GM23248 (cell line): ENCODE measurements around the gene PTHLH. TPM values are rescaled to one million over a fixed set of nuclear protein-coding genes. Genes with fewer than 3 reads are reported as not detected.

Experiments used
- DNase-seq: peaks from one replicate; pipeline ENCODE4 v3.0.0-alpha.2; 2015
- H2AFZ ChIP-seq: fragments of 200-600 bp; sonication (generic); 2 replicates; pipeline ENCODE4 v1.6.1; 2016; ENCODE audit warnings: antibody characterized with exemption
- H3F3A ChIP-seq: fragments of 200-600 bp; sonication (generic); 2 replicates; pipeline ENCODE4 v1.6.1; 2016; ENCODE audit warnings: mild to moderate bottlenecking, antibody characterized with exemption, mixed run types; ENCODE audit not compliant: insufficient read depth
- H3K27ac ChIP-seq: fragments of 200-600 bp; sonication (generic); 2 replicates; pipeline ENCODE4 v1.5.1; 2016; ENCODE audit warnings: mild to moderate bottlenecking
- H3K27me3 ChIP-seq: fragments of 200-600 bp; sonication (generic); replicated peaks from 2 replicates; pipeline ENCODE4 v1.6.1; 2016; ENCODE audit warnings: mild to moderate bottlenecking; ENCODE audit not compliant: insufficient read depth
- H3K36me3 ChIP-seq: fragments of 200-600 bp; sonication (generic); 2 replicates; pipeline ENCODE4 v1.6.1; 2016; ENCODE audit warnings: low read depth, mild to moderate bottlenecking
- H3K4me1 ChIP-seq: fragments of 200-600 bp; sonication (generic); 2 replicates; pipeline ENCODE4 v1.6.1; 2016; ENCODE audit warnings: mild to moderate bottlenecking; ENCODE audit not compliant: insufficient read depth
- H3K4me2 ChIP-seq: fragments of 200-600 bp; sonication (generic); one replicate; pipeline ENCODE4 v1.6.1; 2016; ENCODE audit warnings: mild to moderate bottlenecking; ENCODE audit not compliant: unreplicated experiment
- H3K4me3 ChIP-seq: fragments of 200-600 bp; sonication (generic); 2 replicates; pipeline ENCODE4 v1.5.1; 2016; ENCODE audit warnings: mild to moderate bottlenecking
- H3K79me2 ChIP-seq: fragments of 200-600 bp; sonication (generic); 2 replicates; pipeline ENCODE4 v1.6.1; 2016; ENCODE audit warnings: mild to moderate bottlenecking; ENCODE audit not compliant: insufficient read depth
- H3K9ac ChIP-seq: fragments of 200-600 bp; sonication (generic); 2 replicates; pipeline ENCODE4 v1.6.1; 2016; ENCODE audit warnings: mild to moderate bottlenecking
- H3K9me2 ChIP-seq: fragments of 200-600 bp; sonication (generic); 2 replicates; pipeline ENCODE4 v1.6.1; 2016; ENCODE audit warnings: mixed run types, mild to moderate bottlenecking, moderate library complexity; ENCODE audit not compliant: insufficient read depth
- H3K9me3 ChIP-seq: fragments of 200-600 bp; sonication (generic); one replicate; pipeline ENCODE4 v1.6.1; 2017; ENCODE audit warnings: low read depth
- H4K20me1 ChIP-seq: fragments of 200-600 bp; sonication (generic); 2 replicates; pipeline ENCODE4 v1.6.0; 2016; ENCODE audit not compliant: insufficient read depth
- EZH2 ChIP-seq: fragments of 200-600 bp; sonication (generic); IDR thresholded peaks from 2 replicates; pipeline ENCODE4 v1.6.1; 2018; ENCODE audit warnings: antibody characterized with exemption, mild to moderate bottlenecking; ENCODE audit not compliant: insufficient read depth, poor library complexity, severe bottlenecking
- EZH2phosphoT487 ChIP-seq: fragments of 200-600 bp; sonication (generic); IDR thresholded peaks from 2 replicates; pipeline ENCODE4 v1.6.1; 2018; ENCODE audit warnings: antibody characterized with exemption, moderate library complexity, mild to moderate bottlenecking, low read depth; ENCODE audit not compliant: insufficient read depth
- WGBS, 2 experiments: methylation state at CpG; one replicate each; pipeline ENCODE4 v1.1.6; 2015 to 2017; ENCODE audit warnings: low lambda C conversion rate in 2 of 2, low coverage in 1 of 2; ENCODE audit errors: missing lambda C conversion rate in 2 of 2; 5-methylcytosine and 5-hydroxymethylcytosine counted together
- in situ Hi-C: fragments of 300-500 bp; cut with MboI; formaldehyde crosslinking; loops from 2 replicates; pipeline ENCODE4 v1.15.0; 2020
- polyA plus RNA-seq: library from polyadenylated mRNA; unstranded; fragments of >200 nt; fragmentation: Nextera tagmentation; extraction: Ambion mirVana; gene quantifications from 2 replicates; pipeline ENCODE4 v1.2.1, GENCODE V29; 2016
- total RNA-seq: library from RNA; depleted of rRNA; stranded (reverse); fragments of >200 nt; shearing (Covaris generic); gene quantifications from 2 replicates; pipeline ENCODE4 v1.2.3, GENCODE V29; 2014

The PTHLH gene
- total and polyA plus RNA-seq, 2 experiments from 2014 or later = 4.7 to 6.4 TPM

DNA sequence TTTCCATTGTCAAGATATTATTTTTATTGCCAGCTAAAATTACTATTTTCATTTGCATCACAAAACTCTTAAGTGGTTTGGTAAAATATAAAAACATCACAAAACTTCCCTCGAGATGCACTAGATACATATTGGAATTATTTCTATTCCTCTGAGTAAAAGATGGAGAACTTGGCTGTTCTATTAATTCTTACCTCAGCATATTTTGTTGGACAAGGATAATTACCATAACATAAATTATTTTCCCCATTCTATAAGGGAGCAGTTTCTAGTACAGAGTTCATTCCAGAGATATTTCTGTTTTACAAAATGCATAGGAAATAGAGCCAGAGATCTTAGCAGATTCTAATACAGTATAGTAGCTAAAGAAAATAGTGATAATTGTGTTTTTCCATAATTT, 42.6 kb upstream of the PTHLH start:
- Histone ChIP-seq H3K36me3 (no peaks in the 10 kb centered on the region), H3K27ac (no peak overlapping the region), H3K9ac (no peak overlapping the region), H3K4me2 (no peak overlapping the region), H3K79me2 (no peaks in the 10 kb centered on the region), H2AFZ (no peak overlapping the region), H3F3A (no peaks in the 10 kb centered on the region), H3K4me3 (no peak overlapping the region), H3K9me3 (no peaks in the 10 kb centered on the region), H3K4me1 (no peaks in the 10 kb centered on the region), H3K27me3 (no peaks in the 10 kb centered on the region), H4K20me1 (no peaks in the 10 kb centered on the region), H3K9me2 (no peaks in the 10 kb centered on the region; the same call in 1 of the 2 replicates)
- no peak for DNase-seq
- in situ Hi-C loops = no loop called here
- no peak for TF ChIP-seq EZH2phosphoT487
- TF ChIP-seq EZH2 = no peak
- WGBS, 2 experiments = 48 to 56% methylated on average over 1 of the region's 1 CpG

DNA sequence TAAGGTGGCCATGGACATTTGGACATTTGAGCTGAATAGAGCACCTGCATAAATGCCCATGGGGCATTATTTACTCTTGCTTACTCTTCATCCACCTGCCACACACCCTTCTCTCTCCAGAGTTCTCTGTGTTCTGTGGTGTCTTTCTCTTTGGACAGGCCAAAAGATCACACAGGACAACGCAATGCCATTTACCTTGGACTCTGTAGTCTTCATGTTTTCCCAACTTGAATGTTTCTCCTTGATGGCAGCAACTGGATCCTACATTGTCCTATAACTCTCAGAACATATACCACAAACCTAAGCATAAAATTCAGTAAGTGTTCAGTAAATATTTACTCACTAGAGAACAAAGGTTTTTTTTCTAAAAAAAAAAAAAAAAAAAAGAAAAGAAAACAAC, 41.7 kb upstream of the PTHLH start:
- H4K20me1 ChIP-seq = no peaks in the 10 kb centered on the region
- H3K9ac ChIP-seq = no peak overlapping the region
- no peaks in the 10 kb centered on the region; the same call in 1 of the 2 replicates for H3K9me2 ChIP-seq
- in situ Hi-C loops = no loop called here
- no peak overlapping the region for H3K4me3 ChIP-seq
- H3F3A ChIP-seq = no peaks in the 10 kb centered on the region
- H3K9me3 ChIP-seq = no peaks in the 10 kb centered on the region
- H3K4me1 ChIP-seq = no peaks in the 10 kb centered on the region
- no peak for DNase-seq
- H2AFZ ChIP-seq = no peak overlapping the region
- H3K36me3 ChIP-seq = no peaks in the 10 kb centered on the region
- no peak overlapping the region for H3K27ac ChIP-seq
- TF ChIP-seq EZH2phosphoT487 = no peak
- TF ChIP-seq EZH2 = no peak
- H3K79me2 ChIP-seq = no peaks in the 10 kb centered on the region
- WGBS, 2 experiments = 73 to 75% methylated on average over 1 of the region's 1 CpG
- no peak overlapping the region for H3K4me2 ChIP-seq
- no peaks in the 10 kb centered on the region for H3K27me3 ChIP-seq

DNA sequence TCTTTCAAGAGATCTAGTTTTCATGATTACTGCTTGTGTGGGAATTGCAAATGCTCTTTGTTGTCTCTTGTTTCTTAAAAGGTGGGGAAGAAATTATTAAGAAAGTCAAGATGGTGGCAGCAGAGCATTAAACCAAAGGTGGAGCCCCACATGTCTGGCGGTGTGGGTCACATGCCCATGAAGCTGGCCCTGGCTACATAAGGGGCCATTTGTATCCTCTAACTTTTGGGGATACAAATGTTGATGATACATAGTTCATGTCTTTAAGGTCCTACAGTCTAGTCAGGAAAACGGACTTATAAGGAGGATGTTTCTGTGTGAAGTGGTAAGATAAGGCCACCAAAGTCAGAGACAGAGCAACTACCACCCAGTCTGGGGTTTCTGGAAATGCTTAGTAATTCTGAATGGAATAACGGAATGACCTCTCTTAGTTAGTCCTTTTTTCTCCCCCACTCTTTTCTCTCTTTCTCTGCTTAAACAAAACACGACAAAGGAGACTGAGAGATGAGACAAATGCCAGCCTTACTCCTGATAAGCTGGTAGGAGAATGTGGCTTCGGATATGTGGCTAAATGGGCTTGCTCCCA, 39.9 kb upstream of the PTHLH start:
- Histone ChIP-seq H3K79me2 (no peaks in the 10 kb centered on the region), H3K9me2 (no peaks in the 10 kb centered on the region; the same call in 1 of the 2 replicates), H3K27me3 (no peaks in the 10 kb centered on the region), H3K9ac (no peak overlapping the region), H4K20me1 (no peaks in the 10 kb centered on the region), H3K27ac (no peak overlapping the region), H3K9me3 (no peaks in the 10 kb centered on the region), H2AFZ (no peak overlapping the region), H3K4me2 (no peak overlapping the region), H3F3A (no peaks in the 10 kb centered on the region), H3K36me3 (no peaks in the 10 kb centered on the region), H3K4me3 (no peak overlapping the region), H3K4me1 (no peaks in the 10 kb centered on the region)
- in situ Hi-C loops = no loop called here
- DNase-seq = no peak
- TF ChIP-seq EZH2phosphoT487 = no peak
- 68 to 71% methylated on average over 5 of the region's 5 CpGs for WGBS, 2 experiments

DNA sequence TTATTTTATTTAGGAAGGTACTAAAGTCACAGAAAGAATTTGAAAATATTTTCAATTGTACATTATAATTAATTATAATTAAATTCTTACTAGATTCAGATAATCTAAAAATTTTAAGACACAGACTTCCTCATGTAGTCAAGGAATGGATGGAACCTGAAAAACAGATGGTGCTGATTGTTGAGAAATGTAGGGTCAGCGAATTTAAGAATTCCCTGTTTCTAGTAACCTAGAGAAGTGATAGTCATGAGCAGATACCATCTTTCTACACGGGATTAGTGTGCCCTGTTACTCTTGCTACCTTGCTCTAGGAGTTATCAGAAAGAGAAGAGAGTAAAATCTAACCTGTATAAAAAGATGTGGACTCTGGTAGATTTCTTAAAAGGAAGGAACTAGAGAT, 37.5 kb upstream of the PTHLH start:
- Histone ChIP-seq H4K20me1 (no peaks in the 10 kb centered on the region), H3K9me3 (no peaks in the 10 kb centered on the region), H3F3A (no peaks in the 10 kb centered on the region), H3K4me1 (no peaks in the 10 kb centered on the region), H3K9ac (no peak overlapping the region), H3K27ac (no peak overlapping the region), H3K4me3 (no peak overlapping the region), H3K27me3 (no peaks in the 10 kb centered on the region), H3K4me2 (no peak overlapping the region), H3K36me3 (no peaks in the 10 kb centered on the region), H3K9me2 (no peaks in the 10 kb centered on the region; the same call in 1 of the 2 replicates), H3K79me2 (no peaks in the 10 kb centered on the region), H2AFZ (no peak overlapping the region)
- no peak for TF ChIP-seq EZH2
- TF ChIP-seq EZH2phosphoT487 = no peak
- WGBS, 2 experiments = 57 to 68% methylated on average over 2 of the region's 2 CpGs
- in situ Hi-C loops = no loop called here
- no peak for DNase-seq
